Measurements from ENCODE around the gene WDFY3.

DNA sequence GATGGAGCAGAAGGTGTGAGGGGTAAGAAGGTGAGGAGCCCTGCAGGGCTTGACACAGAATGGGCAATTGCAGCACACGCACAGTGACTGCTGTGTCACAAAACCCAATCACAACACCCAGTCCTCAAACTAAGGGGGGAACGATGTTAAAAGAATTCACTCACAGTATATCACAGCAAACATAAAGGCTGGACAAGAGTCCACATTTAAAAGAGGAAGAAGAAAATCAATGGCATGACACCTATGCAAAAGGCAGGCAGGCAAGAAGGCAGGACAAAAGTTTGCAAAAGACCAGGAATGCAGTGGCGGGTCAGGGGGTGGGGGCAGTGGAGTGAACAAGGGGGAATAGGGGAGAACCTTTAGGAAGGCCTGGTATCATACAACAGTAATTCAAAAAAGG, 305.9 kb downstream of the WDFY3 start:
- TF ChIP-seq CTCF (IDR thresholded peaks at IDR 0.05; ENCODE audit: insufficient read depth, low read length) (no peak), GABPA (IDR thresholded peaks at IDR 0.05; ENCODE audit: low read depth) (no peak), REST (IDR thresholded peaks at IDR 0.05; ENCODE audit: insufficient replicate concordance, low read depth) (no peak), SPI1 (IDR thresholded peaks at IDR 0.05; ENCODE audit: borderline replicate concordance, low read depth) (no peak), POLR2AphosphoS5 (IDR thresholded peaks at IDR 0.05; ENCODE audit: low read depth) (no peak)

All from HL-60 (cell line).